HepG2 (cell line): ENCODE results near the gene AKIP1. TPM values are rescaled to one million over a fixed set of nuclear protein-coding genes. Genes with fewer than 3 reads are reported as not detected.
A peak's percentile ranks its signal among the peaks of the same experiment; 100 is the strongest.

Experiments
- BRF2 ChIP-seq: sonication (generic); formaldehyde crosslinking; IDR thresholded peaks from 2 replicates; pipeline ENCODE4 v1.8.1; 2022; ENCODE audit warnings: mild to moderate bottlenecking, missing genetic modification reagents
- GABPB1 ChIP-seq: IDR thresholded peaks from 2 replicates; pipeline ENCODE4 v1.6.1; 2016; ENCODE audit warnings: mild to moderate bottlenecking, missing genetic modification reagents, moderate library complexity, missing compliant biosample characterization
- HNRNPLL ChIP-seq: fragments of 200-400 bp; formaldehyde crosslinking; IDR thresholded peaks from 2 replicates; pipeline ENCODE4 v1.6.1; 2017; ENCODE audit warnings: mild to moderate bottlenecking, low read depth, low read length; ENCODE audit not compliant: poor library complexity, severe bottlenecking
- KDM5B ChIP-seq: sonication (generic); formaldehyde crosslinking; IDR thresholded peaks from 2 replicates; pipeline ENCODE4 v1.4.0; 2020; ENCODE audit warnings: missing genetic modification reagents, mild to moderate bottlenecking, borderline replicate concordance
- NCOA5 ChIP-seq: sonication (generic); formaldehyde crosslinking; IDR thresholded peaks from 2 replicates; pipeline ENCODE4 v1.4.0; 2020; ENCODE audit warnings: missing genetic modification reagents
- PAWR ChIP-seq: sonication (generic); formaldehyde crosslinking; IDR thresholded peaks from 2 replicates; pipeline ENCODE4 v1.4.0; 2020; ENCODE audit warnings: missing genetic modification reagents, mild to moderate bottlenecking, borderline replicate concordance
- POLR2A ChIP-seq, 2 experiments: IDR thresholded peaks; 2 replicates each; pipeline ENCODE4 v1.6.1; 2011; ENCODE audit warnings: low read depth in 2 of 2, low read length in 2 of 2, mild to moderate bottlenecking in 1 of 2, moderate library complexity in 1 of 2; ENCODE audit not compliant: insufficient read depth in 1 of 2
- SALL1 ChIP-seq: sonication (generic); formaldehyde crosslinking; IDR thresholded peaks from 2 replicates; pipeline ENCODE4 v1.8.0; 2022; ENCODE audit warnings: mild to moderate bottlenecking, missing genetic modification reagents
- SATB2 ChIP-seq: sonication (generic); formaldehyde crosslinking; IDR thresholded peaks from 2 replicates; pipeline ENCODE4 v1.5.0; 2020; ENCODE audit warnings: missing genetic modification reagents
- SNRNP70 ChIP-seq: fragments of 200-400 bp; formaldehyde crosslinking; IDR thresholded peaks from 2 replicates; pipeline ENCODE4 v1.6.1; 2017; ENCODE audit warnings: mild to moderate bottlenecking, low read depth, low read length, moderate library complexity
- TAF1 ChIP-seq: sonication (generic); formaldehyde crosslinking; IDR thresholded peaks from 2 replicates; pipeline ENCODE4 v1.4.0; 2020; ENCODE audit warnings: missing genetic modification reagents
- TARDBP ChIP-seq: sonication (generic); formaldehyde crosslinking; IDR thresholded peaks from 2 replicates; pipeline ENCODE4 v1.8.0; 2022; ENCODE audit warnings: mild to moderate bottlenecking, missing genetic modification reagents
- ZBTB7A ChIP-seq: sonication (generic); formaldehyde crosslinking; IDR thresholded peaks from 2 replicates; pipeline ENCODE4 v1.8.0; 2022; ENCODE audit warnings: mild to moderate bottlenecking, missing genetic modification reagents
- ZFYVE20 ChIP-seq: sonication (generic); formaldehyde crosslinking; IDR thresholded peaks from 2 replicates; pipeline ENCODE4 v1.8.0; 2023; ENCODE audit warnings: low read depth, mild to moderate bottlenecking, moderate library complexity, missing genetic modification reagents, borderline replicate concordance
- ZMYM3 ChIP-seq: sonication (generic); formaldehyde crosslinking; IDR thresholded peaks from 2 replicates; pipeline ENCODE4 v1.5.1; 2020; ENCODE audit warnings: mild to moderate bottlenecking, missing genetic modification reagents
- ZNF101 ChIP-seq: sonication (generic); formaldehyde crosslinking; IDR thresholded peaks from 2 replicates; pipeline ENCODE4 v1.4.0; 2020; ENCODE audit warnings: mild to moderate bottlenecking, low read depth, missing genetic modification reagents, borderline replicate concordance
- ZNF234 ChIP-seq: sonication (generic); formaldehyde crosslinking; conservative IDR thresholded peaks from 2 replicates; pipeline ENCODE4 v1.5.1; 2020; ENCODE audit warnings: mild to moderate bottlenecking, missing genetic modification reagents
- ZNF292 ChIP-seq: sonication (generic); formaldehyde crosslinking; IDR thresholded peaks from 2 replicates; pipeline ENCODE4 v1.8.1; 2022; ENCODE audit warnings: mild to moderate bottlenecking, low read depth, missing genetic modification reagents, borderline replicate concordance
- ZNF335 ChIP-seq: sonication (generic); formaldehyde crosslinking; IDR thresholded peaks from 2 replicates; pipeline ENCODE4 v1.4.0; 2020; ENCODE audit warnings: missing genetic modification reagents
- ZNF44 ChIP-seq: sonication (generic); formaldehyde crosslinking; IDR thresholded peaks from 2 replicates; pipeline ENCODE4 v1.5.1; 2020; ENCODE audit warnings: mild to moderate bottlenecking, missing genetic modification reagents
- ZNF556 ChIP-seq: sonication (generic); formaldehyde crosslinking; IDR thresholded peaks from 2 replicates; pipeline ENCODE4 v1.4.0; 2020; ENCODE audit warnings: mild to moderate bottlenecking, missing genetic modification reagents, borderline replicate concordance
- ZNF660 ChIP-seq: sonication (generic); formaldehyde crosslinking; IDR thresholded peaks from 2 replicates; pipeline ENCODE4 v1.5.1; 2020; ENCODE audit warnings: mild to moderate bottlenecking, low read depth, missing genetic modification reagents, borderline replicate concordance
- ZNF878 ChIP-seq: sonication (generic); formaldehyde crosslinking; IDR thresholded peaks from 2 replicates; pipeline ENCODE4 v1.8.1; 2023; ENCODE audit warnings: mild to moderate bottlenecking, missing genetic modification reagents, moderate library complexity
- ZSCAN22 ChIP-seq: sonication (generic); formaldehyde crosslinking; IDR thresholded peaks from 2 replicates; pipeline ENCODE4 v1.4.0; 2020; ENCODE audit warnings: mild to moderate bottlenecking, missing genetic modification reagents
- polyA plus RNA-seq, 8 experiments: library from polyadenylated mRNA; depleted of rRNA in 3 of 8; stranded (reverse) in 7 of 8; unstranded in 1 of 8; fragments of >200 nt; fragmentation: Illumina TruSeq in 4 of 8; extraction: Trizol in 4 of 8; gene quantifications; 2 replicates each; pipeline versions ENCODE4 v1.2.1 to v1.2.3, GENCODE V29; 2011 to 2016; ENCODE audit warnings: low read depth in 4 of 8, missing spikeins in 1 of 8, mixed read lengths in 1 of 8; ENCODE audit not compliant: insufficient read depth in 1 of 8
- total RNA-seq, 5 experiments: library from RNA; depleted of rRNA; stranded (reverse); fragments of >200 nt; fragmentation: Illumina TruSeq; extraction: Trizol; gene quantifications; 2 replicates each; pipeline ENCODE4 v1.2.3, GENCODE V29; 2016; ENCODE audit warnings: low read depth in 1 of 5
- TF ChIP-seq, protein P1 (sequence below): sonication (generic); formaldehyde crosslinking; IDR thresholded peaks from 2 replicates; pipeline ENCODE4 v1.5.1; 2020; ENCODE audit warnings: mild to moderate bottlenecking, missing genetic modification reagents, borderline replicate concordance

The AKIP1 gene
- total and polyA plus RNA-seq, 2 of the 13 experiments (the other 11 are each of a cell fraction or from before 2014, with no cell fraction given): 10.0 to 20.3 TPM

- TF ChIP-seq ZNF44 (CRISPR knock-in tag) (no peak), POLR2A (IDR thresholded peaks at IDR 0.05; ENCODE audit: insufficient read depth in 1 of 2, low read depth in 2 of 2, low read length in 2 of 2) (no peak), NCOA5 (CRISPR knock-in tag) (no peak), TAF1 (CRISPR knock-in tag) (no peak), BRF2 (CRISPR knock-in tag) (no peak), ZMYM3 (no peak), PAWR (CRISPR knock-in tag) (no peak), ZBTB7A (CRISPR knock-in tag) (no peak), SALL1 (CRISPR knock-in tag) (0 out of 2 replicates have a peak, but pooled peaks have one; percentile 16), ZNF335 (CRISPR knock-in tag) (no peak), ZNF878 (CRISPR knock-in tag) (no peak), ZNF292 (CRISPR knock-in tag) (no peak), SATB2 (CRISPR knock-in tag) (no peak), ZNF101 (no peak), SNRNP70 (no peak), KDM5B (no peak), TARDBP (CRISPR knock-in tag) (no peak), HNRNPLL (peak; percentile 51), ZSCAN22 (CRISPR knock-in tag) (no peak), GABPB1 (CRISPR knock-in tag) (peak; percentile 27; the same call in 1 of the 2 replicates), ZNF556 (CRISPR knock-in tag) (no peak), ZFYVE20 (no peak), ZNF660 (no peak), ZNF234 (CRISPR knock-in tag) (no peak)
- TF ChIP-seq, protein P1, sequence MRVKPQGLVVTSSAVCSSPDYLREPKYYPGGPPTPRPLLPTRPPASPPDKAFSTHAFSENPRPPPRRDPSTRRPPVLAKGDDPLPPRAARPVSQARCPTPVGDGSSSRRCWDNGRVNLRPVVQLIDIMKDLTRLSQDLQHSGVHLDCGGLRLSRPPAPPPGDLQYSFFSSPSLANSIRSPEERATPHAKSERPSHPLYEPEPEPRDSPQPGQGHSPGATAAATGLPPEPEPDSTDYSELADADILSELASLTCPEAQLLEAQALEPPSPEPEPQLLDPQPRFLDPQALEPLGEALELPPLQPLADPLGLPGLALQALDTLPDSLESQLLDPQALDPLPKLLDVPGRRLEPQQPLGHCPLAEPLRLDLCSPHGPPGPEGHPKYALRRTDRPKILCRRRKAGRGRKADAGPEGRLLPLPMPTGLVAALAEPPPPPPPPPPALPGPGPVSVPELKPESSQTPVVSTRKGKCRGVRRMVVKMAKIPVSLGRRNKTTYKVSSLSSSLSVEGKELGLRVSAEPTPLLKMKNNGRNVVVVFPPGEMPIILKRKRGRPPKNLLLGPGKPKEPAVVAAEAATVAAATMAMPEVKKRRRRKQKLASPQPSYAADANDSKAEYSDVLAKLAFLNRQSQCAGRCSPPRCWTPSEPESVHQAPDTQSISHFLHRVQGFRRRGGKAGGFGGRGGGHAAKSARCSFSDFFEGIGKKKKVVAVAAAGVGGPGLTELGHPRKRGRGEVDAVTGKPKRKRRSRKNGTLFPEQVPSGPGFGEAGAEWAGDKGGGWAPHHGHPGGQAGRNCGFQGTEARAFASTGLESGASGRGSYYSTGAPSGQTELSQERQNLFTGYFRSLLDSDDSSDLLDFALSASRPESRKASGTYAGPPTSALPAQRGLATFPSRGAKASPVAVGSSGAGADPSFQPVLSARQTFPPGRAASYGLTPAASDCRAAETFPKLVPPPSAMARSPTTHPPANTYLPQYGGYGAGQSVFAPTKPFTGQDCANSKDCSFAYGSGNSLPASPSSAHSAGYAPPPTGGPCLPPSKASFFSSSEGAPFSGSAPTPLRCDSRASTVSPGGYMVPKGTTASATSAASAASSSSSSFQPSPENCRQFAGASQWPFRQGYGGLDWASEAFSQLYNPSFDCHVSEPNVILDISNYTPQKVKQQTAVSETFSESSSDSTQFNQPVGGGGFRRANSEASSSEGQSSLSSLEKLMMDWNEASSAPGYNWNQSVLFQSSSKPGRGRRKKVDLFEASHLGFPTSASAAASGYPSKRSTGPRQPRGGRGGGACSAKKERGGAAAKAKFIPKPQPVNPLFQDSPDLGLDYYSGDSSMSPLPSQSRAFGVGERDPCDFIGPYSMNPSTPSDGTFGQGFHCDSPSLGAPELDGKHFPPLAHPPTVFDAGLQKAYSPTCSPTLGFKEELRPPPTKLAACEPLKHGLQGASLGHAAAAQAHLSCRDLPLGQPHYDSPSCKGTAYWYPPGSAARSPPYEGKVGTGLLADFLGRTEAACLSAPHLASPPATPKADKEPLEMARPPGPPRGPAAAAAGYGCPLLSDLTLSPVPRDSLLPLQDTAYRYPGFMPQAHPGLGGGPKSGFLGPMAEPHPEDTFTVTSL (CRISPR knock-in tag): no peak
Observed at GRCh38 chr11:8870411-8871170, 40.4 kb upstream of the AKIP1 start (continued).
